H1 (cell line): ENCODE data around the gene RBP4. TPM values are rescaled to one million over a fixed set of nuclear protein-coding genes. Genes with fewer than 3 reads are reported as not detected.

Experiments used
- CTCF ChIA-PET: fragments of 300-600 bp; sonication (Branson Sonifier 250); formaldehyde crosslinking; loops from one replicate; lab custom pipeline; 2021; ENCODE audit not compliant: partially characterized antibody; lab: Charles Lee
- POLR2A ChIA-PET: fragments of 300-600 bp; sonication (Branson Sonifier 250); formaldehyde crosslinking; loops from one replicate; lab custom pipeline; 2021; ENCODE audit warnings: inconsistent platforms; ENCODE audit not compliant: partially characterized antibody; lab: Charles Lee
- DNase-seq, 2 experiments: peaks; one replicate each; pipeline versions ENCODE4 v3.0.0 to v3.0.0-alpha.2; 2010 to 2022; ENCODE audit warnings: low spot score in 2 of 2, low read depth in 1 of 2, mixed read lengths in 1 of 2
- FAIRE-seq: peaks from 2 replicates; lab custom pipeline; 2011; peaks lifted over from hg19 to GRCh38; lab: Jason Lieb, UNC
- H2AFZ ChIP-seq: 2 replicates; pipeline ENCODE4 v1.8.1; 2012; ENCODE audit warnings: low read length, inconsistent platforms
- H2AK5ac ChIP-seq: 2 replicates; pipeline ENCODE4 v1.6.1; 2013; ENCODE audit warnings: low read depth, low read length
- H2BK120ac ChIP-seq: replicated peaks from 2 replicates; pipeline ENCODE3; 2013; ENCODE audit warnings: low read depth, low read length, inconsistent platforms
- H2BK12ac ChIP-seq: 2 replicates; pipeline ENCODE4 v1.6.1; 2013; ENCODE audit warnings: low read depth, low read length
- H2BK15ac ChIP-seq: 2 replicates; pipeline ENCODE4 v1.6.1; 2013; ENCODE audit warnings: low read length
- H2BK20ac ChIP-seq: 2 replicates; pipeline ENCODE4 v1.6.1; 2013; ENCODE audit warnings: low read length
- H2BK5ac ChIP-seq: 2 replicates; pipeline ENCODE4 v1.6.1; 2013; ENCODE audit warnings: low read depth, low read length
- H3K14ac ChIP-seq: 2 replicates; pipeline ENCODE4 v1.6.1; 2013; ENCODE audit warnings: inconsistent platforms; ENCODE audit not compliant: insufficient read length
- H3K18ac ChIP-seq: 2 replicates; pipeline ENCODE4 v1.6.1; 2013; ENCODE audit warnings: low read length; ENCODE audit errors: extremely low read depth
- H3K23ac ChIP-seq: 2 replicates; pipeline ENCODE4 v1.6.1; 2013; ENCODE audit warnings: inconsistent platforms; ENCODE audit not compliant: insufficient read length
- H3K23me2 ChIP-seq: 2 replicates; pipeline ENCODE4 v1.6.1; 2013; ENCODE audit warnings: low read depth, low read length
- H3K27ac ChIP-seq: 2 replicates; pipeline ENCODE4 v1.6.1; 2011; ENCODE audit warnings: low read depth, low read length, inconsistent platforms
- H3K27me3 ChIP-seq, 4 experiments: replicated peaks in 1 of 4; 1 replicate in 1 of 4; 2 replicates in 3 of 4; pipeline versions ENCODE4 v1.6.1 to v1.8.1; 2011 to 2013; ENCODE audit warnings: low read length in 3 of 4, mild to moderate bottlenecking in 3 of 4, inconsistent platforms in 2 of 4, mixed read lengths in 2 of 4, moderate library complexity in 1 of 4; ENCODE audit not compliant: control insufficient read depth in 3 of 4, insufficient read depth in 3 of 4; ENCODE audit errors: extremely low read depth in 1 of 4
- H3K36me3 ChIP-seq, 4 experiments: 2 replicates each; pipeline versions ENCODE4 v1.6.1 to v1.8.1; 2011 to 2013; ENCODE audit warnings: mild to moderate bottlenecking in 4 of 4, low read length in 3 of 4, moderate library complexity in 2 of 4, control low read depth in 1 of 4, inconsistent platforms in 1 of 4; ENCODE audit not compliant: insufficient read depth in 4 of 4, control insufficient read depth in 2 of 4
- H3K4ac ChIP-seq: replicated peaks from 2 replicates; pipeline ENCODE3; 2013; ENCODE audit warnings: low read length, low read depth, mixed read lengths, inconsistent platforms; ENCODE audit not compliant: insufficient read length
- H3K4me1 ChIP-seq, 4 experiments: replicated peaks in 1 of 4; 1 replicate in 1 of 4; 2 replicates in 3 of 4; pipeline versions ENCODE4 v1.6.1 to v1.8.1; 2011 to 2013; ENCODE audit warnings: low read length in 3 of 4, inconsistent platforms in 2 of 4, mixed read lengths in 1 of 4; ENCODE audit not compliant: insufficient read depth in 4 of 4, control insufficient read depth in 3 of 4
- H3K4me2 ChIP-seq, 2 experiments: 2 replicates each; pipeline versions ENCODE4 v1.6.1 to v1.8.1; 2011 to 2013; ENCODE audit warnings: low read depth in 2 of 2, low read length in 2 of 2, control low read depth in 1 of 2, inconsistent platforms in 1 of 2, mild to moderate bottlenecking in 1 of 2; ENCODE audit not compliant: insufficient read depth in 1 of 2
- H3K4me3 ChIP-seq, 4 experiments: fragments of 200-600, 300-600 bp in 1 of 4; sonication (generic), shearing (Covaris generic), sonication (Bioruptor Twin) in 1 of 4; 2 replicates each; pipeline versions ENCODE4 v1.5.1 to v1.8.1; 2011 to 2016; ENCODE audit warnings: low read length in 4 of 4, low read depth in 3 of 4, control low read depth in 2 of 4, inconsistent platforms in 2 of 4, mild to moderate bottlenecking in 2 of 4, mixed read lengths in 1 of 4, moderate library complexity in 1 of 4; ENCODE audit not compliant: insufficient read depth in 2 of 4; ENCODE audit errors: extremely low read depth in 1 of 4
- H3K56ac ChIP-seq: replicated peaks from 2 replicates; pipeline ENCODE3; 2013; ENCODE audit warnings: low read depth, mild to moderate bottlenecking, mixed read lengths, low read length, inconsistent platforms; ENCODE audit not compliant: insufficient read length
- H3K79me1 ChIP-seq: 2 replicates; pipeline ENCODE4 v1.6.1; 2013; ENCODE audit warnings: low read depth, low read length, control low read depth
- H3K79me2 ChIP-seq, 2 experiments: 2 replicates each; pipeline versions ENCODE4 v1.6.1 to v1.8.1; 2012 to 2013; ENCODE audit warnings: low read length in 2 of 2, mild to moderate bottlenecking in 2 of 2, inconsistent platforms in 1 of 2; ENCODE audit not compliant: insufficient read depth in 2 of 2, control insufficient read depth in 1 of 2
- H3K9ac ChIP-seq, 4 experiments: replicated peaks in 1 of 4; 1 replicate in 1 of 4; 2 replicates in 3 of 4; pipeline versions ENCODE4 v1.6.1 to v1.8.1; 2011 to 2013; ENCODE audit warnings: low read depth in 3 of 4, low read length in 3 of 4, control low read depth in 2 of 4, mild to moderate bottlenecking in 2 of 4, moderate library complexity in 2 of 4, inconsistent platforms in 1 of 4; ENCODE audit errors: extremely low read depth in 1 of 4
- H3K9me3 ChIP-seq, 2 experiments: 2 replicates each; pipeline versions ENCODE4 v1.6.1 to v1.8.1; 2012 to 2013; ENCODE audit warnings: mild to moderate bottlenecking in 2 of 2, moderate library complexity in 2 of 2, control low read depth in 1 of 2, inconsistent platforms in 1 of 2, low read depth in 1 of 2, low read length in 1 of 2, mixed read lengths in 1 of 2; ENCODE audit not compliant: insufficient read depth in 2 of 2
- H4K20me1 ChIP-seq, 2 experiments: replicated peaks in 1 of 2; 2 replicates each; pipeline versions ENCODE3 to v1.8.1; 2011 to 2013; ENCODE audit warnings: inconsistent platforms in 2 of 2, low read length in 2 of 2, mild to moderate bottlenecking in 1 of 2; ENCODE audit not compliant: insufficient read depth in 2 of 2, control insufficient read depth in 1 of 2
- H4K5ac ChIP-seq: 2 replicates; pipeline ENCODE4 v1.6.1; 2013; ENCODE audit warnings: low read length, low read depth, mixed read lengths, inconsistent platforms; ENCODE audit not compliant: insufficient read length
- H4K8ac ChIP-seq: 2 replicates; pipeline ENCODE4 v1.8.0; 2013; ENCODE audit warnings: mild to moderate bottlenecking, moderate library complexity, low read length, inconsistent platforms; ENCODE audit not compliant: insufficient read depth; ENCODE audit errors: extremely low read depth
- H4K91ac ChIP-seq: replicated peaks from 2 replicates; pipeline ENCODE3; 2013; ENCODE audit warnings: low read length, mixed read lengths, inconsistent platforms; ENCODE audit not compliant: insufficient read length
- ASH2L ChIP-seq: fragments of 200-600, 300-600 bp; sonication (generic); IDR thresholded peaks from one replicate; pipeline ENCODE4 v1.7.1; 2017; ENCODE audit warnings: low read length
- EZH2 ChIP-seq: fragments of 200-600 bp; sonication (generic); IDR thresholded peaks from 2 replicates; pipeline ENCODE4 v1.7.1; 2012; ENCODE audit warnings: low read depth, mild to moderate bottlenecking, moderate library complexity, low read length, inconsistent platforms; ENCODE audit not compliant: severe bottlenecking
- HDAC2 ChIP-seq, 2 experiments: fragments of 300-600 bp in 1 of 2; sonication (generic) in 1 of 2; IDR thresholded peaks; 2 replicates each; pipeline ENCODE4 v1.6.1; 2011 to 2012; ENCODE audit warnings: low read depth in 2 of 2, low read length in 2 of 2, mild to moderate bottlenecking in 2 of 2, moderate library complexity in 2 of 2, borderline replicate concordance in 1 of 2, inconsistent platforms in 1 of 2
- JUN ChIP-seq: IDR thresholded peaks from 2 replicates; pipeline ENCODE4 v1.6.1; 2011; ENCODE audit warnings: low read depth, mild to moderate bottlenecking, improper control_type of control experiment, low read length
- POU5F1 ChIP-seq: IDR thresholded peaks from 2 replicates; pipeline ENCODE4 v1.6.1; 2011; ENCODE audit warnings: low read depth, mild to moderate bottlenecking, low read length, moderate library complexity
- RAD21 ChIP-seq, 2 experiments: IDR thresholded peaks in 1 of 2; conservative IDR thresholded peaks in 1 of 2; 2 replicates each; pipeline ENCODE4 v1.6.1; 2011; ENCODE audit warnings: low read depth in 2 of 2, low read length in 2 of 2, improper control_type of control experiment in 1 of 2, inconsistent platforms in 1 of 2, mild to moderate bottlenecking in 1 of 2, moderate library complexity in 1 of 2
- RXRA ChIP-seq: IDR thresholded peaks from 2 replicates; pipeline ENCODE4 v1.6.1; 2011; ENCODE audit warnings: low read depth, mild to moderate bottlenecking, low read length, moderate library complexity; ENCODE audit not compliant: insufficient read depth
- SIN3A ChIP-seq, 2 experiments: IDR thresholded peaks in 1 of 2; conservative IDR thresholded peaks in 1 of 2; 2 replicates each; pipeline ENCODE4 v1.6.1; 2011 to 2012; ENCODE audit warnings: low read length in 2 of 2, improper control_type of control experiment in 1 of 2, low read depth in 1 of 2, mild to moderate bottlenecking in 1 of 2
- WGBS, 2 experiments: shearing (Covaris generic) in 1 of 2; methylation state at CpG; one replicate each; pipeline versions ENCODE4 v1.1.6 to v1.1.7; 2013 to 2015; ENCODE audit warnings: low lambda C conversion rate in 2 of 2, mixed read lengths in 2 of 2, inconsistent platforms in 1 of 2, low coverage in 1 of 2, missing lambda C conversion rate in 1 of 2; ENCODE audit not compliant: insufficient replicate concordance in 2 of 2, insufficient coverage in 1 of 2, insufficient read length in 1 of 2; ENCODE audit errors: extremely low coverage in 1 of 2, missing lambda C conversion rate in 1 of 2; 5-methylcytosine and 5-hydroxymethylcytosine counted together
- polyA plus RNA-seq, 7 experiments: library from polyadenylated mRNA; depleted of rRNA in 3 of 7; stranded (reverse) in 5 of 7; unstranded in 2 of 7; fragments of >200 nt in 5 of 7; fragments of 200-250 nt in 2 of 7; gene quantifications; 1 replicate in 5 of 7; 2 replicates in 1 of 7; 4 replicates in 1 of 7; pipeline versions ENCODE4 v1.2.1 to v1.2.3, GENCODE V29; 2011 to 2013; ENCODE audit warnings: missing spikeins in 2 of 7, mixed read lengths in 2 of 7
- total RNA-seq: library from RNA; stranded (reverse); fragmentation: NEBNext Ultra II Directional; extraction: Animal tissue kit (Norgen Biotek cat#: 25700); gene quantifications from 2 replicates; pipeline ENCODE4 v1.2.1, GENCODE V29; 2021
- TF ChIP-seq, protein P1 (sequence below): IDR thresholded peaks from 2 replicates; pipeline ENCODE4 v1.6.1; 2012; ENCODE audit warnings: inconsistent platforms
- TF ChIP-seq, protein P2 (sequence below): IDR thresholded peaks from 2 replicates; pipeline ENCODE4 v1.6.1; 2011; ENCODE audit warnings: low read length, improper control_type of control experiment

RBP4 gene
- total and polyA plus RNA-seq, 2 of the 8 experiments (the other 6 are each of a cell fraction or from before 2014, with no cell fraction given): 0.42 to 0.97 TPM

DNA sequence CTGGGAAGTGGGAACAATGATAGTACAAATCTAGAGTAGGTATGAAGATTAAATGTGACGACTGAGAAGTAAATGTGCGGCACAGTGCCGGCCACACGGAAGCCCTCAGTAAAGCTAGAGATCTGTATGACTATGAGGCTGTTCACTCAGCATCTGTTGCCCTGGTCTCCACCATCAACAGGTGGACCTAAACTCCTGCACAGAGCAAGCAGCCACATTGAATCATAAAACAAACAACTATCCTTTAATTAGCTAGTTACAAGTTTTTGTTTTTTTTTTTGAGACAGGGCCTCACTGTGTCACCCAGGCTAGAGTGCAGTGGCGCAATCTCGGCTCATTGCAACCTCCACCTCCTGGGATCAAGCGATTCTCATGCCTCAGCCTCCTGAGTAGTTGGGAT is 16.6 kb downstream of the RBP4 start:
- no peaks in the 10 kb centered on the region for H3K79me1 ChIP-seq
- no peak overlapping the region for H2AK5ac ChIP-seq
- no peaks in the 10 kb centered on the region for H4K20me1 ChIP-seq
- H3K36me3 ChIP-seq: no peaks in the 10 kb centered on the region
- FAIRE-seq: no peak
- no peaks in the 10 kb centered on the region for H3K9me3 ChIP-seq
- no peak overlapping the region for H3K9ac ChIP-seq
- no peak overlapping the region for H3K4me2 ChIP-seq
- no peak overlapping the region for H3K27ac ChIP-seq
- no peak overlapping the region for H2BK5ac ChIP-seq
- H3K27me3 ChIP-seq: no peaks in the 10 kb centered on the region
- POLR2A ChIA-PET: no interaction called here
- no peaks in the 10 kb centered on the region for H3K23me2 ChIP-seq
- H3K4me1 ChIP-seq: no peaks in the 10 kb centered on the region
- no peak overlapping the region for H2BK12ac ChIP-seq
- no peak overlapping the region for H2BK20ac ChIP-seq
- H3K23ac ChIP-seq: no peak overlapping the region
- H2BK15ac ChIP-seq: no peak overlapping the region
- H2BK120ac ChIP-seq: no peak overlapping the region
- H3K14ac ChIP-seq: no peak overlapping the region
- no peak overlapping the region for H3K56ac ChIP-seq
- H4K5ac ChIP-seq: no peak overlapping the region
- no peak overlapping the region for H3K4ac ChIP-seq
- H3K4me3 ChIP-seq: no peak overlapping the region
- H4K8ac ChIP-seq: no peak overlapping the region
- TF ChIP-seq RXRA (no peak), JUN (no peak), SIN3A (conservative IDR thresholded peaks at IDR 0.05 in 1 of 2, IDR thresholded peaks at IDR 0.05 in 1 of 2; ENCODE audit: low read depth in 1 of 2, low read length in 2 of 2) (no peak), ASH2L (no peak), HDAC2 (IDR thresholded peaks at IDR 0.05; ENCODE audit: borderline replicate concordance in 1 of 2, low read depth in 2 of 2, low read length in 2 of 2) (no peak), RAD21 (IDR thresholded peaks at IDR 0.05 in 1 of 2, conservative IDR thresholded peaks at IDR 0.05 in 1 of 2; ENCODE audit: low read depth in 2 of 2, low read length in 2 of 2) (no peak), EZH2 (no peak), POU5F1 (no peak)
- TF ChIP-seq, protein P1, sequence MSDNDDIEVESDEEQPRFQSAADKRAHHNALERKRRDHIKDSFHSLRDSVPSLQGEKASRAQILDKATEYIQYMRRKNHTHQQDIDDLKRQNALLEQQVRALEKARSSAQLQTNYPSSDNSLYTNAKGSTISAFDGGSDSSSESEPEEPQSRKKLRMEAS: no peak
- TF ChIP-seq, protein P2, sequence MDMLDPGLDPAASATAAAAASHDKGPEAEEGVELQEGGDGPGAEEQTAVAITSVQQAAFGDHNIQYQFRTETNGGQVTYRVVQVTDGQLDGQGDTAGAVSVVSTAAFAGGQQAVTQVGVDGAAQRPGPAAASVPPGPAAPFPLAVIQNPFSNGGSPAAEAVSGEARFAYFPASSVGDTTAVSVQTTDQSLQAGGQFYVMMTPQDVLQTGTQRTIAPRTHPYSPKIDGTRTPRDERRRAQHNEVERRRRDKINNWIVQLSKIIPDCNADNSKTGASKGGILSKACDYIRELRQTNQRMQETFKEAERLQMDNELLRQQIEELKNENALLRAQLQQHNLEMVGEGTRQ: no peak
- TF ChIP-seq, all 59 proteins: peak for 0
- H4K91ac ChIP-seq: no peak overlapping the region
- H3K18ac ChIP-seq: no peak overlapping the region
- no peaks in the 10 kb centered on the region for H3K79me2 ChIP-seq
- 92% methylated on average over 7 of the region's 7 CpGs; no CpG with 5 or more reads in 1 of the 2 experiments for WGBS, 2 experiments
- DNase-seq: no peak
- CTCF ChIA-PET: interaction anchor here (0.8 to 1.4 kb wide), 5 partner anchors 12 to 123 kb away, joined by 3 to 5 read pairs (median 3); no protein-coding TSS in a partner anchor
- H2AFZ ChIP-seq: no peak overlapping the region
